Endothelial cell of umbilical vein (primary cell): ENCODE results near the gene S100A7.

ENCODE experiments used
- CTCF ChIP-seq, 2 donors: IDR thresholded peaks; 1 replicate in 1 of 2; 2 replicates in 1 of 2; pipeline ENCODE4 v1.5.1; 2011; ENCODE audit warnings: low read length in 2 of 2, mild to moderate bottlenecking in 2 of 2, moderate library complexity in 2 of 2, control low read depth in 1 of 2, inconsistent platforms in 1 of 2, low read depth in 1 of 2; ENCODE audit not compliant: insufficient read depth in 1 of 2; ENCODE audit errors: extremely low read depth in 1 of 2
- EZH2 ChIP-seq: IDR thresholded peaks from 2 replicates; pipeline ENCODE4 v1.6.1; 2012; ENCODE audit warnings: borderline replicate concordance, low read depth, mild to moderate bottlenecking, moderate library complexity, low read length, inconsistent platforms; ENCODE audit not compliant: severe bottlenecking
- GATA2 ChIP-seq: IDR thresholded peaks from 2 replicates; pipeline ENCODE4 v1.7.0; 2011; ENCODE audit warnings: low read depth, mild to moderate bottlenecking, moderate library complexity, mixed read lengths, low read length; ENCODE audit not compliant: insufficient read length, insufficient read depth
- JUN ChIP-seq: IDR thresholded peaks from 2 replicates; pipeline ENCODE4 v1.6.1; 2011; ENCODE audit warnings: borderline replicate concordance, low read depth; ENCODE audit not compliant: insufficient read length, insufficient read depth
- MAX ChIP-seq: IDR thresholded peaks from 2 replicates; pipeline ENCODE4 v1.6.1; 2011; ENCODE audit not compliant: insufficient read depth, insufficient read length
- MYC ChIP-seq: IDR thresholded peaks from one replicate; pipeline ENCODE4 v1.6.1; 2011; ENCODE audit warnings: mild to moderate bottlenecking, low read depth, low read length
- POLR2A ChIP-seq: IDR thresholded peaks from 2 replicates; pipeline ENCODE4 v1.6.1; 2012; ENCODE audit warnings: low read depth, mild to moderate bottlenecking, control low read depth, low read length
- POLR2AphosphoS5 ChIP-seq: IDR thresholded peaks from 2 replicates; pipeline ENCODE4 v1.6.1; 2012; ENCODE audit warnings: low read depth, mild to moderate bottlenecking, control low read depth, low read length, moderate library complexity; ENCODE audit not compliant: insufficient read depth

- TF ChIP-seq POLR2A (no peak), CTCF (IDR thresholded peaks at IDR 0.05; ENCODE audit: extremely low read depth in 1 of 2, insufficient read depth in 1 of 2, low read depth in 1 of 2, low read length in 2 of 2) (no peak), MAX (no peak), EZH2 (no peak), POLR2AphosphoS5 (no peak), JUN (no peak), GATA2 (no peak), MYC (no peak)
Observed at GRCh38 chr1:153437236-153437635, 23.2 kb downstream of the S100A7 start.
